ENCODE measurements around the gene NME7.

GRCh38 chr1:169129109-169129784, 238.3 kb downstream of the NME7 start:
- no peak for TF ChIP-seq EZH2 (IDR thresholded peaks at IDR 0.05; ENCODE audit: borderline replicate concordance, low read depth, low read length, poor library complexity, severe bottlenecking)
- TF ChIP-seq CTCF (conservative IDR thresholded peaks at IDR 0.05; ENCODE audit: low read depth, low read length), result no peak

Measured in A673 (cell line).